IPS DF 4.7 (cell line): ENCODE data around the gene RBM10.

ENCODE experiments used
- DNase-seq: peaks from one replicate; pipeline ENCODE4 v3.0.0-alpha.2; 2013; ENCODE audit warnings: low spot score; ENCODE audit errors: extremely low read depth

Gene RBM10

GRCh38 chrX:47148946-47149345, 3.9 kb downstream of the RBM10 start:
- DNase-seq: no peak

- no peak for DNase-seq
Observed at GRCh38 chrX:47151435-47151834, 6.4 kb downstream of the RBM10 start.

- DNase-seq: no peak
Observed at GRCh38 chrX:47156611-47157520, 11.8 kb downstream of the RBM10 start.

- DNase-seq: no peak
Observed at GRCh38 chrX:47158131-47158530, 13.1 kb downstream of the RBM10 start.

GRCh38 chrX:47158781-47159180, 13.8 kb downstream of the RBM10 start:
- DNase-seq: no peak

- DNase-seq: no peak
Observed at GRCh38 chrX:47160781-47161180, 15.8 kb downstream of the RBM10 start.

GRCh38 chrX:47162927-47163583, 18.0 kb downstream of the RBM10 start:
- no peak for DNase-seq

GRCh38 chrX:47164420-47164819, 19.4 kb downstream of the RBM10 start:
- no peak for DNase-seq

- DNase-seq: no peak
Observed at GRCh38 chrX:47166126-47166525, 21.1 kb downstream of the RBM10 start.

GRCh38 chrX:47168495-47169073, 23.6 kb downstream of the RBM10 start:
- no peak for DNase-seq

GRCh38 chrX:47169273-47169672, 24.3 kb downstream of the RBM10 start:
- no peak for DNase-seq

- no peak for DNase-seq
Observed at GRCh38 chrX:47169726-47170515, 24.9 kb downstream of the RBM10 start.

GRCh38 chrX:47170861-47171692, 26.1 kb downstream of the RBM10 start:
- no peak for DNase-seq

- DNase-seq: no peak
Observed at GRCh38 chrX:47171996-47172395, 27.0 kb downstream of the RBM10 start.

- no peak for DNase-seq
Observed at GRCh38 chrX:47172549-47172948, 27.5 kb downstream of the RBM10 start.

- no peak for DNase-seq
Observed at GRCh38 chrX:47172971-47173792, 28.2 kb downstream of the RBM10 start.

- no peak for DNase-seq
Observed at GRCh38 chrX:47174376-47174775, 29.4 kb downstream of the RBM10 start.

- DNase-seq: no peak
Observed at GRCh38 chrX:47174846-47175587, 30.0 kb downstream of the RBM10 start.

GRCh38 chrX:47175588-47175980, 30.6 kb downstream of the RBM10 start:
- DNase-seq: no peak
